Measurements from ENCODE around the gene BRIP1.
"Not testable (repeated sequence)": the region's sequence is repeated elsewhere in the genome, so short reads cannot be mapped to it uniquely, and the experiment has no call there.

Gene BRIP1

GRCh38 chr17:61795546-61795945 lies 67.8 kb downstream of the BRIP1 start:
- DNase-seq = no peak

- no peak for DNase-seq
These were observed 68.5 kb downstream of the BRIP1 start for GRCh38 chr17:61794792-61795191.

- DNase-seq = no peak
These were observed 69.1 kb downstream of the BRIP1 start for GRCh38 chr17:61794242-61794641.

GRCh38 chr17:61793565-61793964 lies 69.8 kb downstream of the BRIP1 start:
- DNase-seq = no peak

GRCh38 chr17:61789872-61790271 lies 73.5 kb downstream of the BRIP1 start:
- no peak for DNase-seq

- DNase-seq = no peak
These were observed 77.2 kb downstream of the BRIP1 start for GRCh38 chr17:61786088-61786487.

- no peak for DNase-seq
These were observed 78.8 kb downstream of the BRIP1 start for GRCh38 chr17:61784510-61784909.

- DNase-seq = no peak
These were observed 79.6 kb downstream of the BRIP1 start for GRCh38 chr17:61783556-61784304.

GRCh38 chr17:61783120-61783519 lies 80.2 kb downstream of the BRIP1 start:
- DNase-seq = no peak

- no peak for DNase-seq
These were observed 80.6 kb downstream of the BRIP1 start for GRCh38 chr17:61782683-61783082.

- DNase-seq = no peak
These were observed 88.0 kb downstream of the BRIP1 start for GRCh38 chr17:61775364-61775763.

GRCh38 chr17:61774724-61775123 lies 88.6 kb downstream of the BRIP1 start:
- no peak for DNase-seq

- not testable (repeated sequence) for DNase-seq
These were observed 89.2 kb downstream of the BRIP1 start for GRCh38 chr17:61774087-61774486.

GRCh38 chr17:61770752-61771533 lies 92.4 kb downstream of the BRIP1 start:
- DNase-seq = no peak

- no peak for DNase-seq
These were observed 93.3 kb downstream of the BRIP1 start for GRCh38 chr17:61770043-61770442.

- DNase-seq = no peak
These were observed 94.9 kb downstream of the BRIP1 start for GRCh38 chr17:61768405-61768804.

- no peak for DNase-seq
These were observed 96.8 kb downstream of the BRIP1 start for GRCh38 chr17:61766520-61766919.

GRCh38 chr17:61764846-61765245 lies 98.5 kb downstream of the BRIP1 start:
- DNase-seq = no peak

GRCh38 chr17:61761827-61762226 lies 101.5 kb downstream of the BRIP1 start:
- DNase-seq = no peak

- no peak for DNase-seq
These were observed 104.0 kb downstream of the BRIP1 start for GRCh38 chr17:61759362-61759761.

GRCh38 chr17:61758430-61758829 lies 104.9 kb downstream of the BRIP1 start:
- no peak for DNase-seq

GRCh38 chr17:61757168-61757567 lies 106.2 kb downstream of the BRIP1 start:
- DNase-seq = no peak

- no peak for DNase-seq
These were observed 106.8 kb downstream of the BRIP1 start for GRCh38 chr17:61756561-61756960.

- no peak for DNase-seq
These were observed 107.7 kb downstream of the BRIP1 start for GRCh38 chr17:61755668-61756067.
